GM18907 (cell line): ENCODE data around the gene ZNF700.
"Not testable (repeated sequence)": the region's sequence is repeated elsewhere in the genome, so short reads cannot be mapped to it uniquely, and the experiment has no call there.

Experiments used
- ATAC-seq: cut with Tn5 transposase; IDR thresholded peaks from one replicate; pipeline ENCODE4 v1.9.1; 2021; ENCODE audit warnings: mild to moderate bottlenecking, moderate library complexity; ENCODE audit not compliant: unreplicated experiment

The ZNF700 gene

GRCh38 chr19:11924886-11925650 is at the start of gene ZNF700:
ZNF700 (plus strand) TSS chr19:11925107; CDS start chr19:11925211, 104 bp downstream.
- peak; percentile 84 for ATAC-seq

GRCh38 chr19:11879687-11880266 is 45.1 kb upstream of the ZNF700 start:
- ATAC-seq: not testable (repeated sequence)

GRCh38 chr19:11880598-11880997 is 44.3 kb upstream of the ZNF700 start:
- no peak for ATAC-seq

GRCh38 chr19:11881151-11881800 is 43.6 kb upstream of the ZNF700 start:
- no peak for ATAC-seq

- ATAC-seq: no peak
Measured at GRCh38 chr19:11882606-11883005, 42.3 kb upstream of the ZNF700 start.

GRCh38 chr19:11887234-11887610 is 37.7 kb upstream of the ZNF700 start:
- peak; percentile 11 for ATAC-seq

GRCh38 chr19:11887611-11888531 is 37.0 kb upstream of the ZNF700 start, which contains the start of gene ZNF69:
ZNF69 (plus strand) TSS chr19:11887782; CDS start chr19:11887924, 142 bp downstream.
- ATAC-seq: peak; percentile 53

GRCh38 chr19:11889901-11890300 is 35.0 kb upstream of the ZNF700 start:
- not testable (repeated sequence) for ATAC-seq

- ATAC-seq: no peak
Measured at GRCh38 chr19:11890634-11891033, 34.3 kb upstream of the ZNF700 start.

GRCh38 chr19:11894851-11895250 is 30.1 kb upstream of the ZNF700 start:
- no peak for ATAC-seq

- no peak for ATAC-seq
Measured at GRCh38 chr19:11902228-11902627, 22.7 kb upstream of the ZNF700 start.

- no peak for ATAC-seq
Measured at GRCh38 chr19:11905928-11906327, 19.0 kb upstream of the ZNF700 start.

- not testable (repeated sequence) for ATAC-seq
Measured at GRCh38 chr19:11911937-11912336, 13.0 kb upstream of the ZNF700 start.

GRCh38 chr19:11914417-11915051 is 10.4 kb upstream of the ZNF700 start:
- ATAC-seq: not testable (repeated sequence)

- ATAC-seq: no peak
Measured at GRCh38 chr19:11921852-11922495, 2.9 kb upstream of the ZNF700 start.

- not testable (repeated sequence) for ATAC-seq
Measured at GRCh38 chr19:11925651-11926187, 812 bp downstream of the ZNF700 start.

- ATAC-seq: no peak
Measured at GRCh38 chr19:11927227-11927626, 2.3 kb downstream of the ZNF700 start.

- no peak for ATAC-seq
Measured at GRCh38 chr19:11931051-11931450, 6.1 kb downstream of the ZNF700 start.

- ATAC-seq: no peak
Measured at GRCh38 chr19:11931513-11931912, 6.6 kb downstream of the ZNF700 start.
